HG03432 (cell line): ENCODE measurements around the gene LEF1.

Source experiments
- ATAC-seq: cut with Tn5 transposase; IDR thresholded peaks from one replicate; pipeline ENCODE4 v1.9.1; 2021; ENCODE audit warnings: mild to moderate bottlenecking, moderate library complexity; ENCODE audit not compliant: unreplicated experiment

The LEF1 gene

DNA sequence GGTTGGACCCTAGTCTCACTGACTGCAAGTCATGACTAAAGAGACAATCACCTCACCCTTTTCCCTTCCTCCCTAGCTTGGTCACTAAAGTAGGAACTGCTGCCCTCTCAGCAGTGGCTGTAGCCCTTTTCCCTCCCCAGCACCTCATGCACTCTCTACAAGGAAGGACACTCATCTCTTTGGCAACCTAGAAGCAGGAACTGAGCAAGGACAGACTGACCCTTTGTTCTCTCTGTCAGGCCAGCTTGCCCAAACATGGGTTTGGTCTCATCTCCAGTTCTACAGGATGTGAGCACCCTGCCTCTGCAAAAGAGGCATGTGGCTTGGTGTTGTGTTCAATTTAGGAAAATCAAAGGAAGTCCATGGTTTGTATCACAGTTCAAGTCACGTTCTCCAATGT, 15.8 kb downstream of the LEF1 start:
- no peak for ATAC-seq

DNA sequence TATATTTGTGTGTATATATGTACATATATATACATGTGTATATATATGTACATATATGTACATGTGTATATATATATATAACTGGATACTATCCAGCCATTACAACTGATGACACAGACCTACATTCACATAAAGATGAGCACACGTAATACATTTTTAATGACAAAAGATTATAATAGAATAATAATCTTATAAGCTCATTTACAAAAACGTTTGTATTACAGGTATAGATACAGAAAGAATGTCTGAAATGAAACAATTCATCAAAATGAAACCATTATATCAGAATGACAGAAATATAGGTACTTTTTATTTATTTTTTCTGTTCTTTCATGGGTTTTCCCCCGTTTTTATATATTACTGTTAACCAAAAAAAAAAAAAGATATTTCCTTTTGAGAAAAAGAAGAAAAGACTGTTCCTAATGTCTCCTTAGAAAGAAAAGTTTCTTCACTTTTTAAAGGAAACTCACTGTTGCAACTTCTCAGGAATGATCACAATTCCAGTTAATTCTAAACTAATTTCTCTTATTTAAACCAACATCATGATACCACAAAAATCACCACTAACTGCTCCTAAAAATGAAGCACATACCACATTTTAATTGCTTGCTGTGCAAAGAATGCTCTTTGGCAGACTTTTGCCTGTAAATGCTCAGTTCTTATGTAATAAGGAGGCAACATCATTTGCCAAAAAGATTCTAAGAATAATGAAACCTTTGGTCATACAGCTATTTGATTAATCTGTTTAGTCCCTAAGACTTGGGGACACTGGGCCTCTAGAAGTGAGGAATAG, 18.9 kb downstream of the LEF1 start:
- no peak for ATAC-seq

DNA sequence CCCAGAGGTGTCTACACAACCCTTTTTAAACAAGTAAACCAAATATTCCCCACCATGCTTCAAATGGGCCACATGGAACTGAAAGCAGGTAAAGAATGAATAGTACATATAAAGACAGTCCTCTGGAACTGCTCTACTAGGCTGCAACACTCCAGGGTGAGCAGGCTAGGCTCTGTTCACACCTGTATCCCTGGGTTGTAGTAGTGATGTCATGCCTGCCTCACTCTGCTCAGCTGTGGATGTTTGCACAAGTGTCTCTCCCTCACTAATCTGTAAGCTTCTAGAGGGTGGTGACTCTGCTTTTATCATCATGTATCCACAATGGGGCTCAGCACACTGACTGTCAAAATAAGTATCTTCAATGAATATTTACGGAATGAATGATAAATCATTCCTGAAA, 20.4 kb downstream of the LEF1 start:
- ATAC-seq, result no peak

DNA sequence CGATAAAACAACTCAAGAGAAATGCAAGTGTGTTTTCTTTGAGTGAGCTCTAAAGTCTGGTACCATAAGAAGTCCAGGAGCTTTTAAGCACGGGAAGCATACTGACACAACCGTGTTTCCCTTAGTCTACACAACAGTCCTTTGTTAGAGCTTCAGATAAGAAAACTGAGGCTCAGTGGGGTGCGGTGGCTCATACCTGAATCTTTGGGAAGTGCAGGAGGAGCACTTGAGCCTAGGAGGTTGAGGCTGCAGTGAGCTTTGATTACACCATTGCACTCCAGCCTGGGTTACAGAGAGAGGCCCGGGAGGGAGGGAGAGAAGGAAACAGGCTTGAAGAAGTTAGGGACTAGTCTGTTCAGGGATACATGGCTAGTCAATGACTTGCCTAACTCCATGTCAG, 21.9 kb downstream of the LEF1 start:
- no peak for ATAC-seq

DNA sequence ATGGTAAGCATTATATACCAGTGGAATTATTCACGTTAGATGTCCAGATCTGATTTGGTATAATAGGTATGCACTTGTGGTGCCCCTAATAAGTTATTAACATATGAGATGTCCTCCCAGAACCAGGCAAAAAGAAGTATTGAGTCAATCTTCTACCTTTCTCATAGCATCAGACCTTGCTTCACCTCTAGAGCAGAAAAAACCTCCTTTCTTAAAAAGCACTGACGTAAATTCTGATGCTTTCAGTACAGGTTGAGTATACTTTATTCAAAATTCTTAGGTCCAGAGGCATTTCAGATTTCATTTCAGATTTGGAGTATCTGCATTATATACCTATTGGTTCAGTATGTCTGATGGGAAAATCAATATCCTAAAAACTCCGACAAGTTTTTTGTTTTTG, 22.4 kb downstream of the LEF1 start:
- no peak for ATAC-seq

DNA sequence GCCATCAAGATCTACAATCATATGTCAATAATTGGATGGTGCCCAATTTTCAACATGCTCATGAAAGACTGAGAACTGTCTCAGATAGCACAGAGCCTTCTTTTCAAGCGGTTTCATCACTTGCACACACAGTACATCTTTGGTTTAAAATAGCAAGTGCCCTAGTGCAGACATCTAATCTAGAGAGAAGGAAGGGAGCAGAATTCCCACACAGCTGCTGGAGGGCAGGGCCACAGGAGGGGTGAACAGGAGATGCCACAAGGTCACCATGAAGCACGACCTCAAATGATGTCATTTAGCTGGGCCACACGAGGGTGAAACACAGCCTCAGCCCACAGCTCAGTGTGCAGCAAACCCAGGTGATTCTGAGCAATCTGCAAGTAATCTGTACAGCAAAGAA, 24.3 kb downstream of the LEF1 start:
- ATAC-seq, result no peak

DNA sequence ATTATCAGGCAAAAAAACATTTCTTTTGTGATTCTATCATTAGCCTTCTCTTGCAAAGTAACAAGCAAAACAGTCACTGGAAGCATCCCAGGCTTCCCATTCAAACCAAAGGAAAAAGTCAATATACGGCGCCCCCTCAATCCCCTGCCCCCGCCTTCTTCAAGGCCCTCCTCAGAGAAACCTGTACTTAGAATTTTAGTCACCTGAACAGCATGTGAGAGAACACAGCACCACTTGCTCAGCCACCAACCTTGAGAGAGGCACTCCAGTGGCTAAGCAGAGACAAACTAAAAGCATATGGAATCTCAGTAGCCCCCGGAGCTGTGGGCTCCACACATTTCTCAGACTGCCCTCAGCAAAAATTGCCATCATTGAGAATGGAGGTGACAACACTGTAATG, 25.2 kb downstream of the LEF1 start:
- ATAC-seq, result no peak

DNA sequence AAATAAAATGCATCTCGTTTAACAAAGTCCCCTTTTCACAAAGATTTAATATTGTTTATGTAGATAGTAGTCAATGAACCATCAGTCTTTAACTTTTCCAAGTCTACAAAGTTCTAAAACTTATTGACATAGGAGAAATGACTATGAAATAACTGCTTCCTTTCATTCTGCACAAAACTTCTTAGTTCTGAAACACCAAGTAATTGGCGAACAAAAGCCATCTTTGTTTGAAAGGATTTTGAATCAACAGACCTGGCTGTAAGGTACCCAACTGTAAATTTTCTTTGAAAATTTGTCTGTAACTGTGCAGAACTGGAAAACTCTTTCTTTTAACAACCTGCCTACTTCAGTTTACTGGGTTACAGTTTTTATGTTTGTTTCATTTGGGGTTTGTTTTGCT, 25.9 kb downstream of the LEF1 start:
- no peak for ATAC-seq

DNA sequence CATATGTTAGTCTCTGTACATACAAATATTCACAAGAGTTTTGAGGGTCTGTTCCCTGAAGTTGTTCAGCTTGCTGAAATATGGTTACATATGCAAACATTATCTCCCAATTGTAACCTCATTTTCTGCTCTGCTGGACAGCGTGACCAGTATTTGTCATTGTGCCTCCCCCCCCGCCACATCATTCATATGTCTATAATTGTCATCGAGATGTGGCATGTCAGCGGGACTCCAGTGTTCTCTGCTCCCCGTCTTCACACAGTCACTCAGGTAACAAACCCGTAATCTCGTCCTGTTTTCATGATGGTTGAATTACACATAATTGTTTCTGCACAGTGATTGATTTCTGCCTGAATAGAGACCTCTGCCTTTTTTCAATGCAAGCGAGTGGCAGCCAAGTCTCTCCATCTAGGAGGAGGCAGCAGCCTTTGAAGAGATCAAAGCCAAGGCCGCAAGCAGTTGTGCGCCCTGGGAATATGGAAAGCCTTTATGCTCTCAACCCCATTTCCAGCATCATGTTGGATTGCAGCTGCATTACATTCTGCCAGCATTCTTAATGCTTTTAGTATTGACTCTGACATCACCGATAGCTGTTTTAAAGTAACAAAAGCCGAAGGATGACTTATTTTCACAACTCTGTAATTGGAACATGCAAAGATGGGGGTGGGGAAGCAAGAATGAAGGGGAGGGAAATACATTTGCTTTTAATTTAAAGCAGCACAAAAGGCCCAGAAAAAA, 27.4 kb downstream of the LEF1 start:
- ATAC-seq, result peak; percentile 50

DNA sequence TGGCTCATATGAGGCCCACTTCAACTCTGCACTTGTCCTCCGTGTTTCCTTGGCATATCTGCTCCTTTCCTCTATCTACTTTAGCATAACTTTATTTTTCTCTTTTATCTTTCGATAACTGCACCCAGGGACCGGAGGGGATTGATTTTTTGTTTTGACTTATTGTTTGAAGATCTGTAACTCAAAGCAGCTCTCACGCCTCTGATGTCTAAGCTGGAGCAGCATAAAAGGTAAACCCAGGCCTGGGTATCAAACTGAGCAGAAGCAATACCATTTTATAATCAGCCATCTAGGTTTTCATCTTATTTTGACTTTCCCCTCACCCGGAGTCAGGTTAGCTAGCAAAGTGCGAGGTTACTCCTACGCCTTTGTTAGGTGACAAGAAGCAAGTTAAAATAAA, 28.4 kb downstream of the LEF1 start:
- no peak for ATAC-seq

DNA sequence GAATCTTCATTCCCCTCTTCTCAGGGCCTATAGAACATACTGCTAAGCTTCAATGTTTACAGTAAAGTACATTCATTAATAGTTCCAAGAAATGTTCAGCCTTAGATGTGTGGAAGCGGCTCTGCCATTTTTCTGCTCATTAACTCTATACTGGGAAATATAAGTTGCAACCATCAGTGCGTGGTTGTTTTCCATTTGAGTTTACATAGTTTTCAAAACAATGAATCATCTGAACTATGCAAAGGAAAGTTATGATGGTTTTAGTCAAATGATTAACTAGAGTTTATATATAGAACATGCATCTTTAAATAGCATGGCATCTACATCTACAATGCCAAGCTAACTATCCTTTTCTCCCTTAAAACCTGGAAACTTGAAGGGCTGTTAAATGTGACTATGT, 29.6 kb downstream of the LEF1 start:
- ATAC-seq, result peak; percentile 61

DNA sequence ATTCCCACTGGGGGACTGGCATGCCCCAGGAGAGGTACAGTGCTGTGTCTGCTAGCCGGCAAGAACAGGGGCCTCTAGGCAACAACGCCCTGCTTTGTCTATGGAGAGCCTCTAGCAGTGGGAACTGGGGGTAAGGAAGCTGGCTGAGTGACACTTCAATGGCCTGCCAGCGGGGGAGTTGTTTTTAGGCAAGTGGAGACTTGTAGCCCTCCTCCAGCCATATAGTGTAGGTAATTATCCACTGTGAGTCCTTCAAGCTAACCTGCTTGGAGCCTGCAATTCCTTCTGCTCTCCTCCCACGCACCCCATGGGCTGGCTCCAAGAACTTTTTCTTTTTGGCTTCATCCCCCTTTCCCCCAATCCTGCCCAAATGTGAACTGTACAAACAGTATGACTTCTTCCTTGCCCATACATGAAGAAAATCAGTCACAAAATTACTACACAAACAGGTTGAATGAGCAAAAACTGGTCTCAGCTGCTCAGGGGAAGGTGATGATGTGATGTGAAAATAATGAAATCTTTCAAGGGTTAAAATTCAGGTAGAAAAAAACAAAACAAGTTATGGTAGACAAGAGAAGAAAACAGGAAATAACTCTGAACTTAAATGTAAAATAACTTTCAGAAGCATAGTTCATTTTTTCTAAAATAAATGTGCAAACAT, 33.1 kb downstream of the LEF1 start:
- ATAC-seq, result no peak

DNA sequence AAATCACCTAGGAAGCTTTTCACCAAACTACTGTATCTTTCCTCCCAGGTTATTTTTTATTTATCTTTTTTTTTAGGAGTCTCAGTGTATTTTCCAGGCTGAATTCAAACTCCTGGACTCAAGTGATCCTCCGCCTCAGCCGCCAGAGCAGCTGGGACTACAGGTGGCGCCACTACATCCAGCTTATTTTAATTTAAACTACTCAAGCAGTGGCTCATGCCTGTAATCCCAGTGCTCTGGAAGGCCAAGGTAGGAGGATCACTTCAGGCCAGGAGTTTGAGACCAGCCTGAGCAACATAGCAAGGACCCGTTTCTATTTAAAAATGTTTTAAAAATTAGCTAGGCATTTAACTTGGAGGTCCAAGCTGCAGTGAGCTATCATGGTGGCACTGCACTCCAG, 37.8 kb downstream of the LEF1 start:
- no peak for ATAC-seq

DNA sequence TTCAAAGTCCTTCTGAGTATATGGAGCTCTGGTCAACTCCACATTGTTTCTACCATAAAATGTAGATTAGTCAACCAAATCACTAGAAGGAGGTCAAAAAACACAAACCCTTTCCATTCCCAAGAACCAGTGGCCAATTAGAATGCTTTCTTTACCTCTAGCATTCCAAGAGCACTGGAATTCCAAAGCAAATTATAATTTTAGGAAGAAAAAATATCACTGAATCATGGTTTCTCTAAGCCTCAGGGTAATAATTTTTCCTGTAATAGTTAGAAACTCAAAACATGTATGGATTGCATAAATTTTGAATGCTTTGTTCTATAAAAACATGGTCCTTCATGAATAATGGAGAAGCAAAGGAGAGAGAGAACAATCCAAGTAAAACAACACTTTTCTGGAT, 39.5 kb downstream of the LEF1 start:
- no peak for ATAC-seq

DNA sequence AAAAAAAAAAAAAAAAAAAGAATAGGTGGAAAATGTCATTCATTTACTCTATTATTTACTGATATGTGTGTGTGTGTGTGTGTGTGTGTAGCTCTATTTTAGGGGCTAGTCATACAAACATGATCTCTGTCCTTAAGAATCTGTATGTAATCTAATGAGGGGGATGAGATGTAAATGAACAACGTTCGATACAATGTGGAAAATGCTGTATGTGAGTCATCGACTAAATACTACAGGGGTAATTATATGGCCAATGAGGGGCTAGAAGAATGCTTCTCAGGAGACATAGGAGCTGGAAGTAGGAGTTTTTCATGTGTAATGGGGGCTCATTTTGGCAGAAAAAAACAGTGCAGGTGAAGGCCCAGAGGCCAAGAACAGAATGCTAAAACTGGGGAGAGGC, 41.9 kb downstream of the LEF1 start:
- no peak for ATAC-seq

DNA sequence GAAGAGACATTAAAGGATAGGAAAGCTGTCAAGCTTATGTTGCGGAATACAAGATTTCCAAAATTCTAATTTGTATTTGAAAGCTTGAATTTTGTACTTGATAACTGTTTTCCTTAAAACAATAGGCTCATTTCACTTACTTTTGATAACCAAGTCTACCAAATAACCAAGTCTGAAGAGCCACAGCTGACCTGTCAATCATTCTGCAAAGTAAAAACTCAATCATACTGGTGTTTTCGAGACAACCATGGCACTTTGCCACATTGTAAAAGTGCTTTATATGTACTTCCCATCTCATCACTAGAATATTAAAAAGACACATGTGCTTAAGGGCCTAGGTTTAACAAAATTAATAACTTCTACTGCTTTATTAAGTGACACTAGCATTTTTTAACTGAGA, 47.9 kb downstream of the LEF1 start:
- no peak for ATAC-seq

DNA sequence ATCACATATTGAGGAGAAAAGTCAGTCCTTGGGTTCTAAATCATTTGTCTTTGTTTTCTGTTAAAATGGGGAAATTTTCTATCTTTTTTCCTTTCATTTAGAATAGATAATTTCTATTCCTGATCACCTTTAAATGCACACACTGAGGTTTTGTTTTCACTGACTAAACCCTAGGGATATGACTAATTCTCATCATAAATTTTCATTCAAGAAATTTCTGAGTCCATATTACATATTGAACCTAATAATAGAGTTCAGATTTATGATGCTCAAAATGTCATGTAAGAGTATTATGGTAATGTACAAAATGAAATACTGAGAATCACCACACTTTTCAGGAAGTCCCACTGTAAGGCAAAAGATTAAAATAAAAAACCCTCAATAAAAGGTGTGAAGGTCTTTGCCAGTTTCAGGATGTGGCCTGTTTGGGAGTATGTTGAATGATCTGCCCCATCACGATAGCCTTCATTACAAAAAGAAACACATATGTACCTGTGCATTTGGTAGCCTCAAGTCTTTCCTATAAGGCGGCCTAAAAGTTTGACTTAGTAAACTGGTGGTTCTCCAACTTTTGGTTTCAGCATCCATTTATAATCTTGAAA, 49.4 kb downstream of the LEF1 start:
- ATAC-seq, result peak; percentile 30

DNA sequence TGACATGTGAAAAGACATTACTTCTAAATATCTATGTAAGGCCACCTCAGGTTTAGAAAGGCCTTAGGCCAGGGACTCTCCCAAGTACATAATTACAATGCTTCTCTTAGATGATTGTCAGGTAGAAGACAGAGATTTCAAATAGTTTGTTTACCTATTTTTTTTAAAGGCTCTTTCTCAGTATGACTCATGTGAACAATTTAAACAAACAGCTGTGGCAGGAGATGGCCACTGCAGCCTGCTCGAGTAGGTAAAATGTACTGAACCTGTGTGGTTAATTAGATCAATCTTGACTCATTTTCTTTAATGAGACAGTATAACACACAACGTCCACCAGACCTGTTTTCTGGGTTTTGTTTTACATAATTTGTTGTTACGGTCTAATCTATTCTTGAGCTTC, 50.2 kb downstream of the LEF1 start:
- peak; percentile 90 for ATAC-seq

DNA sequence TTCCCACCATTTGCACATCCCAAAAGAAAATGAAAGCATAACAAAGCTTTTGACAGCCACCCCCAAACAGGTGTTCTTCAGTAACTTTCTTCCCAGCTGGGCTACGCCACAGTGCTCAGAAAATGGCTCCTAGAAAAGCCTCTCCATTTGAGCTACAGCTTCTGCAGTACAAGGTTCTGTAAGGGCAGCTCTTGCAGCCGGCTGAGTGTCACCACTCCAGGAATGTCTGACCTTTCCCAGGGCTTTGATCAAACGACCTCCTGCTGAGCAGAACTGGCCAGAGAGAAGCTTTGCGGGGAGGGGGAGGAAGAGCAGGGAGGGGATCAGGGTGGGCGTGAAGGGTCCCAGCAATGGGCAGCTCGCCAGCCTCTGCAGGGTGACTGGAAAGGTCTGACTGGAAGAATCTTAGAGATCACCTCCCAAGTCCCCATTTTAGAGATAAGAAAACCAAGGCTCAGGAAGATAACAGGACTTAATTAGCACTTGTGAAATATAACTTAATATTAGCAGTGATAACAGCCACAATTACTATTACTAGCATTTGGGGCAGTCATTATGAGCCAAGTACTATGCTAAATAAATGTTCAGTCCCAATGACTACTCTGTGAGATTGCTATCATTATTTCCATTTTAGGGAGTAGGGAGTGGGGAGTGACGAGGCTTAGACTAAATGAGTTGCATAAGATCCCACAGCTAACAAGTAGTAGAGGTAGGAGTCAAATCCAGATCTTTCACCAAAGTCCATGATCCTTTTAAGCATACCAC, 51.1 kb downstream of the LEF1 start:
- ATAC-seq, result no peak

DNA sequence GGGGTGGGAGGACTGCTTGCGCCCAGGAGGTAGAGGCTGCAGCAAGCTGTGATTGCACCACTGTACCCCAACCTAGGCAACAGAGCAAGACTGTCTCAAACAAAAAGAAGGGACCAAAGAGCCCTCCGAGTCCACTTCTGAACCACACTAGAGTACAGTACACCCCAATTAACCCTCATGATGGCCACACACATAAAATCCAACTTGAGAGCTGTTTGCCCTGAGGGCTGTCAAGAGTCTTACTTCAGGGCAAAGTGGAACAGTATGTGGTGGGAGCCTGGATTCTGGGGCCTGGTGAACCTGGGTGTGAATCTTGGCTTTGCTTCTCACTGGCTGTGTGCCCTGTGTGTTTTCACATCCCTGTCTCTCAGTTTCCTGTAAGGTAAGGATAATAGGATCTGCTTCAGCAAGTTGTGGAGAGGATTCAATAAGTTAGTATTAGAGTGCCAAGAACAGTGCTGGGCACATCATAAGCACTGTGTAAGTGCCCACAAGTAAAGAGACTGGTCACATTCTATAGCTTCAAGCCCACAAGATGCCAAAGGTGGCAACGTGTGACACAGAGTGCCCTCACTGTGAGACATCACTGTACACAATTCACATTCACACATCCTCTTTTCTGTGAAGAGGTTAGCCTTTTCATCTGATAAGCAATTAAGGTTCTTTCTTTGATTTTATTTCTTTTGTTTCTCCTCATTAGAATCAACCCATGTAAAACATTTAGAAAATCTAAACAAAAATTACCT, 52.1 kb downstream of the LEF1 start:
- peak; percentile 36 for ATAC-seq
